ENCODE results near the gene MEN1.

DNA sequence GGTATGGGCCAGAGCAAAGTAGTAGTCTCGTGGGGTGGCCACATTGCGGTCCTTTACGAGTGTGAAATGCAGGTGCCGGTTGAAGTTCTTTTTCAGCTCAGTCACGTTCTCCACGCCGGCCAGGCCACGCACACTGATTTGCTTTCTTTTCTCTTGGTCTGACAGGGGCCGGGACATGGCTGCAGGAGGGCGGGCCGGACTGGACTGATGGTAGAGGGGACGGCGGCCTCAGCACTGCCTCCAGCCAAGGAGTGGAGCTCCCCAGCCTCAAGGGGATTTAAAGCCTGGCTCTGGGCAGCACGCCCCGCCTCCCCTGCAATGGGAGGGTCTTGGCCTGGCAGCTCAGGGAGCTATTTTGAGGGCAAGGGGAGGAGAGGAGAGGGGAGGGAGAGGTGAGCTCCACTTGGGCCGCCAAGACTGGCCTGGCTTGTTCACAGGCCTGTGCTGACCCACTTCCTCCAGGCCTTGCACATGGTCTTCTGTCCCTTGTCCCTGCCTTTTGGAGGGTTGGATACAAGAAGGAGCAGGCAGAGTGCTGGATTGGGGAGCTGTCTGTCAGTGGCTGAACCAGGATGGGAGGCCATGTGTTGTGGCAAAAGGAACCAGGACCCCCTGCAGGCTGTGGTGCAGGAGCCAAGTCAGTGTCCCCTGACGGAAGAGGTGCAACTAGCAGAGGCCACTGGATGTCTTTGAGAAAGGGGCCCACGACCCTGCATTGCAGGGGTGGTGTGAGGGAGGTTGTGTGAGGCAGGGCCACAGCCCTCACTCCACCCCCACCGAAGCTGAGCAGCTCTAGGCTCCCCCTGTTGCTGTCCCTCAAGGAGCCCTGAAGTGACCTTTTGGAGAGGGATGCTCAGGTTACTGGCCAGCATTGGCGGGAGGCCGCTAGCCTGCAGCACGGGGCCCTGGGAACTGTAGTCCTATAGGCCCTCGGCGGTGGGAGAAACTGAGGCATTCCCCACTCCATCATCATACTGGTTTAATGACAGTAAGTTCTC, 50.3 kb downstream of the MEN1 start, which contains the start of gene PYGM:
- TF ChIP-seq, protein P1, sequence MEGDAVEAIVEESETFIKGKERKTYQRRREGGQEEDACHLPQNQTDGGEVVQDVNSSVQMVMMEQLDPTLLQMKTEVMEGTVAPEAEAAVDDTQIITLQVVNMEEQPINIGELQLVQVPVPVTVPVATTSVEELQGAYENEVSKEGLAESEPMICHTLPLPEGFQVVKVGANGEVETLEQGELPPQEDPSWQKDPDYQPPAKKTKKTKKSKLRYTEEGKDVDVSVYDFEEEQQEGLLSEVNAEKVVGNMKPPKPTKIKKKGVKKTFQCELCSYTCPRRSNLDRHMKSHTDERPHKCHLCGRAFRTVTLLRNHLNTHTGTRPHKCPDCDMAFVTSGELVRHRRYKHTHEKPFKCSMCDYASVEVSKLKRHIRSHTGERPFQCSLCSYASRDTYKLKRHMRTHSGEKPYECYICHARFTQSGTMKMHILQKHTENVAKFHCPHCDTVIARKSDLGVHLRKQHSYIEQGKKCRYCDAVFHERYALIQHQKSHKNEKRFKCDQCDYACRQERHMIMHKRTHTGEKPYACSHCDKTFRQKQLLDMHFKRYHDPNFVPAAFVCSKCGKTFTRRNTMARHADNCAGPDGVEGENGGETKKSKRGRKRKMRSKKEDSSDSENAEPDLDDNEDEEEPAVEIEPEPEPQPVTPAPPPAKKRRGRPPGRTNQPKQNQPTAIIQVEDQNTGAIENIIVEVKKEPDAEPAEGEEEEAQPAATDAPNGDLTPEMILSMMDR (IDR thresholded peaks at IDR 0.05): no peak
- peak; percentile 29 to 39 for TF ChIP-seq POLR2A (IDR thresholded peaks at IDR 0.05)
